Liver (tissue), 3 donors: ENCODE measurements around the gene BRIX1.

Source experiments
- EGR1 ChIP-seq, 2 donors: IDR thresholded peaks; 2 replicates each; pipeline ENCODE4 v1.6.1; 2016 to 2018; ENCODE audit warnings: antibody characterized with exemption in 2 of 2, low read depth in 2 of 2
- GABPA ChIP-seq, 2 donors: IDR thresholded peaks in 1 of 2; conservative IDR thresholded peaks in 1 of 2; 2 replicates each; pipeline ENCODE4 v1.6.1; 2016; ENCODE audit warnings: antibody characterized with exemption in 2 of 2, mild to moderate bottlenecking in 1 of 2, moderate library complexity in 1 of 2
- HNF4A ChIP-seq, 2 donors: conservative IDR thresholded peaks; 2 replicates each; pipeline ENCODE4 v1.6.1; 2016; ENCODE audit warnings: antibody characterized with exemption in 2 of 2, mild to moderate bottlenecking in 2 of 2
- JUND ChIP-seq, 2 donors: IDR thresholded peaks; 2 replicates each; pipeline ENCODE4 v1.6.1; 2016; ENCODE audit warnings: antibody characterized with exemption in 2 of 2
- RAD21 ChIP-seq, 2 donors: IDR thresholded peaks; 2 replicates each; pipeline ENCODE4 v1.6.1; 2016; ENCODE audit warnings: antibody characterized with exemption in 2 of 2, mild to moderate bottlenecking in 2 of 2
- RXRA ChIP-seq, 2 donors: IDR thresholded peaks; 2 replicates each; pipeline ENCODE4 v1.6.1; 2017 to 2018; ENCODE audit warnings: antibody characterized with exemption in 2 of 2, mild to moderate bottlenecking in 1 of 2
- SP1 ChIP-seq: IDR thresholded peaks from 2 replicates; pipeline ENCODE4 v1.6.1; 2018; ENCODE audit warnings: antibody characterized with exemption, mild to moderate bottlenecking
- TAF1 ChIP-seq: conservative IDR thresholded peaks from 2 replicates; pipeline ENCODE4 v1.6.1; 2016; ENCODE audit warnings: antibody characterized with exemption, mild to moderate bottlenecking
- TF ChIP-seq, protein P1 (sequence below): fragments of 150-350 bp; IDR thresholded peaks from 2 replicates; pipeline ENCODE4 v1.5.1; 2017; ENCODE audit warnings: improper control_type of control experiment, low read depth, low read length; ENCODE audit not compliant: missing input control
- TF ChIP-seq, protein P2 (sequence below): IDR thresholded peaks from 2 replicates; pipeline ENCODE4 v1.6.1; 2016; ENCODE audit warnings: antibody characterized with exemption, mild to moderate bottlenecking
- TF ChIP-seq, protein P3 (sequence below): IDR thresholded peaks from 2 replicates; pipeline ENCODE4 v1.6.1; 2016; ENCODE audit warnings: antibody characterized with exemption
- TF ChIP-seq, protein P4 (sequence below): IDR thresholded peaks from 2 replicates; pipeline ENCODE4 v1.6.1; 2016; ENCODE audit warnings: antibody characterized with exemption
- donor health status: healthy.
- donor health status: healthy.

DNA sequence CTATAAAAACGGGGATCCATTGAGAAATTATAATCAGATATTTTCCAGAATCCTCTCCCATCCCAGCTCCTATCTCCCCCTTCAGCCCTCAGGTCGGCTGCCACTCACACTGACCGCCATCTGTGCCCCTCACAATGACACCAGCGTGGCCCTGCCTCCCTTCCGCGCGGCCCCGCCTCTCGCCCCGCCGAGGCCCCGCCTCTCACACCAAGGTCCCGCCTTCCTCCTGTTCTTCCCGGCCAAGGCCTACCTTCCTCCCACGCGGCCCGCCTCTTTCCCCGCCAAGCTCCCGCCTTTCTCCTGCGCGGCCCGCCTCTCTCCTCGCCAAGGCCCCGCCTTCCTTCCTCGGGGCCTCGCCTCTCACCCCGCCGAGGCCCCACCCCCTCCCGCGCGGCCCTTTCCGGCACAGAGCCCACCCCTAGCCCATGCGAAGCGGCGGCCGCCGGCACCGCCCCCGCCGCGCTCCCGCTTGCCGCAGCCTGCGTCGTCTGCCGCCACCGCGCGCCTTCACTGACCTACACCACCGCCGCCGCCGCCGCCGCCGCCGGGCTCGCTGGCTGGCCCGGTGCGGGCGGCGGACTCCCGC lies 13.7 kb downstream of the BRIX1 start, which contains the start of gene DNAJC21:
- TF ChIP-seq, protein P1, sequence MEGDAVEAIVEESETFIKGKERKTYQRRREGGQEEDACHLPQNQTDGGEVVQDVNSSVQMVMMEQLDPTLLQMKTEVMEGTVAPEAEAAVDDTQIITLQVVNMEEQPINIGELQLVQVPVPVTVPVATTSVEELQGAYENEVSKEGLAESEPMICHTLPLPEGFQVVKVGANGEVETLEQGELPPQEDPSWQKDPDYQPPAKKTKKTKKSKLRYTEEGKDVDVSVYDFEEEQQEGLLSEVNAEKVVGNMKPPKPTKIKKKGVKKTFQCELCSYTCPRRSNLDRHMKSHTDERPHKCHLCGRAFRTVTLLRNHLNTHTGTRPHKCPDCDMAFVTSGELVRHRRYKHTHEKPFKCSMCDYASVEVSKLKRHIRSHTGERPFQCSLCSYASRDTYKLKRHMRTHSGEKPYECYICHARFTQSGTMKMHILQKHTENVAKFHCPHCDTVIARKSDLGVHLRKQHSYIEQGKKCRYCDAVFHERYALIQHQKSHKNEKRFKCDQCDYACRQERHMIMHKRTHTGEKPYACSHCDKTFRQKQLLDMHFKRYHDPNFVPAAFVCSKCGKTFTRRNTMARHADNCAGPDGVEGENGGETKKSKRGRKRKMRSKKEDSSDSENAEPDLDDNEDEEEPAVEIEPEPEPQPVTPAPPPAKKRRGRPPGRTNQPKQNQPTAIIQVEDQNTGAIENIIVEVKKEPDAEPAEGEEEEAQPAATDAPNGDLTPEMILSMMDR = no peak
- no peak for TF ChIP-seq TAF1
- peak in 1 of 2 donors; percentile 14 for TF ChIP-seq RXRA (IDR thresholded peaks at IDR 0.05)
- TF ChIP-seq JUND (IDR thresholded peaks at IDR 0.05) = no peak
- TF ChIP-seq SP1 = peak; percentile 78
- no peak for TF ChIP-seq RAD21 (IDR thresholded peaks at IDR 0.05)
- TF ChIP-seq, protein P2, sequence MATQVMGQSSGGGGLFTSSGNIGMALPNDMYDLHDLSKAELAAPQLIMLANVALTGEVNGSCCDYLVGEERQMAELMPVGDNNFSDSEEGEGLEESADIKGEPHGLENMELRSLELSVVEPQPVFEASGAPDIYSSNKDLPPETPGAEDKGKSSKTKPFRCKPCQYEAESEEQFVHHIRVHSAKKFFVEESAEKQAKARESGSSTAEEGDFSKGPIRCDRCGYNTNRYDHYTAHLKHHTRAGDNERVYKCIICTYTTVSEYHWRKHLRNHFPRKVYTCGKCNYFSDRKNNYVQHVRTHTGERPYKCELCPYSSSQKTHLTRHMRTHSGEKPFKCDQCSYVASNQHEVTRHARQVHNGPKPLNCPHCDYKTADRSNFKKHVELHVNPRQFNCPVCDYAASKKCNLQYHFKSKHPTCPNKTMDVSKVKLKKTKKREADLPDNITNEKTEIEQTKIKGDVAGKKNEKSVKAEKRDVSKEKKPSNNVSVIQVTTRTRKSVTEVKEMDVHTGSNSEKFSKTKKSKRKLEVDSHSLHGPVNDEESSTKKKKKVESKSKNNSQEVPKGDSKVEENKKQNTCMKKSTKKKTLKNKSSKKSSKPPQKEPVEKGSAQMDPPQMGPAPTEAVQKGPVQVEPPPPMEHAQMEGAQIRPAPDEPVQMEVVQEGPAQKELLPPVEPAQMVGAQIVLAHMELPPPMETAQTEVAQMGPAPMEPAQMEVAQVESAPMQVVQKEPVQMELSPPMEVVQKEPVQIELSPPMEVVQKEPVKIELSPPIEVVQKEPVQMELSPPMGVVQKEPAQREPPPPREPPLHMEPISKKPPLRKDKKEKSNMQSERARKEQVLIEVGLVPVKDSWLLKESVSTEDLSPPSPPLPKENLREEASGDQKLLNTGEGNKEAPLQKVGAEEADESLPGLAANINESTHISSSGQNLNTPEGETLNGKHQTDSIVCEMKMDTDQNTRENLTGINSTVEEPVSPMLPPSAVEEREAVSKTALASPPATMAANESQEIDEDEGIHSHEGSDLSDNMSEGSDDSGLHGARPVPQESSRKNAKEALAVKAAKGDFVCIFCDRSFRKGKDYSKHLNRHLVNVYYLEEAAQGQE = no peak
- TF ChIP-seq, protein P3, sequence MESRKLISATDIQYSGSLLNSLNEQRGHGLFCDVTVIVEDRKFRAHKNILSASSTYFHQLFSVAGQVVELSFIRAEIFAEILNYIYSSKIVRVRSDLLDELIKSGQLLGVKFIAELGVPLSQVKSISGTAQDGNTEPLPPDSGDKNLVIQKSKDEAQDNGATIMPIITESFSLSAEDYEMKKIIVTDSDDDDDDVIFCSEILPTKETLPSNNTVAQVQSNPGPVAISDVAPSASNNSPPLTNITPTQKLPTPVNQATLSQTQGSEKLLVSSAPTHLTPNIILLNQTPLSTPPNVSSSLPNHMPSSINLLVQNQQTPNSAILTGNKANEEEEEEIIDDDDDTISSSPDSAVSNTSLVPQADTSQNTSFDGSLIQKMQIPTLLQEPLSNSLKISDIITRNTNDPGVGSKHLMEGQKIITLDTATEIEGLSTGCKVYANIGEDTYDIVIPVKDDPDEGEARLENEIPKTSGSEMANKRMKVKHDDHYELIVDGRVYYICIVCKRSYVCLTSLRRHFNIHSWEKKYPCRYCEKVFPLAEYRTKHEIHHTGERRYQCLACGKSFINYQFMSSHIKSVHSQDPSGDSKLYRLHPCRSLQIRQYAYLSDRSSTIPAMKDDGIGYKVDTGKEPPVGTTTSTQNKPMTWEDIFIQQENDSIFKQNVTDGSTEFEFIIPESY = no peak
- peak in 1 of 2 donors; percentile 72 for TF ChIP-seq GABPA (IDR thresholded peaks at IDR 0.05 in 1 of 2, conservative IDR thresholded peaks at IDR 0.05 in 1 of 2)
- no peak for TF ChIP-seq HNF4A (conservative IDR thresholded peaks at IDR 0.05)
- TF ChIP-seq EGR1 (IDR thresholded peaks at IDR 0.05; ENCODE audit: low read depth in 2 of 2) = peak; percentile 88 to 92
- TF ChIP-seq, protein P4, sequence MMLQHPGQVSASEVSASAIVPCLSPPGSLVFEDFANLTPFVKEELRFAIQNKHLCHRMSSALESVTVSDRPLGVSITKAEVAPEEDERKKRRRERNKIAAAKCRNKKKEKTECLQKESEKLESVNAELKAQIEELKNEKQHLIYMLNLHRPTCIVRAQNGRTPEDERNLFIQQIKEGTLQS = no peak
